ENCODE data around the gene HMGXB3.

- TF ChIP-seq CTCF (IDR thresholded peaks at IDR 0.05; ENCODE audit: poor library complexity, severe bottlenecking) (no peak), EP300 (conservative IDR thresholded peaks at IDR 0.05; ENCODE audit: poor library complexity, severe bottlenecking) (no peak), POLR2AphosphoS5 (IDR thresholded peaks at IDR 0.05) (no peak), TAF1 (IDR thresholded peaks at IDR 0.05; ENCODE audit: low read depth) (no peak), REST (IDR thresholded peaks at IDR 0.05; ENCODE audit: borderline replicate concordance) (no peak), EZH2 (IDR thresholded peaks at IDR 0.05; ENCODE audit: borderline replicate concordance, insufficient read depth, low read length, poor library complexity, severe bottlenecking) (no peak), RAD21 (conservative IDR thresholded peaks at IDR 0.05) (no peak), SMC3 (conservative IDR thresholded peaks at IDR 0.05; ENCODE audit: poor library complexity) (no peak), MXI1 (conservative IDR thresholded peaks at IDR 0.05; ENCODE audit: poor library complexity, severe bottlenecking) (no peak)
These were observed 64.8 kb downstream of the HMGXB3 start for GRCh38 chr5:150065346-150065745.
